ENCODE results near the gene ST3GAL5.

- no peak for TF ChIP-seq CTCF (IDR thresholded peaks at IDR 0.05)
- no peak for TF ChIP-seq POLR2A (IDR thresholded peaks at IDR 0.05)
- TF ChIP-seq POLR2AphosphoS5 (IDR thresholded peaks at IDR 0.05) = no peak
Measured at GRCh38 chr2:85831735-85832134, 57.1 kb downstream of the ST3GAL5 start.

All from prostate gland (tissue), 2 donors.